ENCODE measurements around the gene PDE4D.

Gene PDE4D

DNA sequence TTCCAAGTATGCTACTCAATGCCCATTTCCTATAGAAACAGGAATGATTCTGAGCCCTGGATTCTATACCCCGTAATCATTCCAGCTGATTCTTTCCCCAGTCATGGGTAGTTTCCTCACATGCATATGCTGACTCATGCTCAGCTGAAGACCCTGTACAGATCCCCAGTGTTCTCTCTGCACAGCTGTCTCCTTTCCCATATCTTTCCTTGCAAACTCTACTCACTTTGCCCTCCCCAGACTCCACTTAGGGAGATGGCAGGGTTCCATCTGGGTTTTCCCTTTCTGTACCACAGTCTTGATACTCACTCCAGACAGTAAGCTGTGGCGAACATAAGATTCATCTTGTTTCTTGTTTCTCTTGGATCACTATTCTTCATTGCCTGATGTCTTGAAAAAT, 953.1 kb downstream of the PDE4D start:
- DNase-seq, result no peak

DNA sequence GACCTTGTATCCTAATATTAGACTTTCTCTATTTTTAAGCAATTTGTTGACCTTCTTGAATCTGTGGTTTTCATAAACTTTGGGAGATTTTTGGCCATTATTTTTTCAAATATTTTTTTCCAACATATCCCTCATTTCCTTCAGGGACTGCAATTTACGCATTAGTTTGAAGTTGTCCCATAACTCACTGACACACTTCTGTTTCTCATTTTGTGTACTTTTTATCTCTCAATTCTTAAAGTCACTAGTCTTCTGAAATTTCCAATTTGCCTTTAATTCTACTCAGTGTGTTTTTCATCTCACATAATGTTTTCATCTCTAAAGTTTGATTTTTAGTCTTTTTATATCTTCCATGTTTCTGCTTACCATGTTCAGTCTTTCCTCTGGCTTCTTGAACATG, 953.9 kb downstream of the PDE4D start:
- DNase-seq, result no peak

DNA sequence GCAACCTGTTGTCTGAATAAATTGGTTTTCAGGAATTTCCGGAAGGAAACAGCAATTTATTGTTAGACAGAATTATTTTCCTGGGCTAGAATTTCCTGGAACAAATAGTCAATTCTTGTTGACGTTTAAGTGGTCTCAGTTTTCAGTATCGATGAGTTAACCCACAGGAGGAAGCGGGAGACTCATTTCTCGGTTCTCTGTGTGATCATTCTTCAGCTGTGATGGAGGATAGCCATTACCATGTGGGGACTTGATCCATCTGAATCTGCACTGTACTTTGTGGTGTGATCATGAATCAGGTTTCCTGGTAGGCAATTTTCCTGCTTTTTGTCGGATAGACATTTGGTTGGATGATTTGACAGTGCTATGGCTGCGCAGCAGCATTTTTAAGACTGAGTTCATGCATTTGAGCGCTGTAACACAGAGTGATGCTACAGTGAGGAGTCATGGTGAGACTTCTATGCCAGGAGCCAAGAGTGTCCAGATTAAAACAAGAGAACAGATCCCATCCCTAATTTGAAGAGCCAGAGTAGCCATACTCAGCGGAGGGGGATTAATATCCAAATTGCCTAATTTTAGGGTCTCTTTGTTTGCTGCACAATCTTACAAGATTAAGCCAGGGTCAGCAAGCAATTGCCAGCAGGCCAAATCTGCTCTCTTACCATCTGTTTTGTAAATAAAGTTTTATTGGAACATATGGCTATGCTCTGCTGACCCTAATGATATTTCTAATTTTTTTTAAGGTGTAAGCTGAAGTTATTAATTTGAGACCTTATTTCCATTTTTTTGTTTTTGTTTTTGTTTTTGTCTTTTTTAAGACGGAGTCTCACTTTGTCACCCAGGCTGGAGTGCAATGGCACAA, 954.7 kb downstream of the PDE4D start:
- DNase-seq, result no peak

DNA sequence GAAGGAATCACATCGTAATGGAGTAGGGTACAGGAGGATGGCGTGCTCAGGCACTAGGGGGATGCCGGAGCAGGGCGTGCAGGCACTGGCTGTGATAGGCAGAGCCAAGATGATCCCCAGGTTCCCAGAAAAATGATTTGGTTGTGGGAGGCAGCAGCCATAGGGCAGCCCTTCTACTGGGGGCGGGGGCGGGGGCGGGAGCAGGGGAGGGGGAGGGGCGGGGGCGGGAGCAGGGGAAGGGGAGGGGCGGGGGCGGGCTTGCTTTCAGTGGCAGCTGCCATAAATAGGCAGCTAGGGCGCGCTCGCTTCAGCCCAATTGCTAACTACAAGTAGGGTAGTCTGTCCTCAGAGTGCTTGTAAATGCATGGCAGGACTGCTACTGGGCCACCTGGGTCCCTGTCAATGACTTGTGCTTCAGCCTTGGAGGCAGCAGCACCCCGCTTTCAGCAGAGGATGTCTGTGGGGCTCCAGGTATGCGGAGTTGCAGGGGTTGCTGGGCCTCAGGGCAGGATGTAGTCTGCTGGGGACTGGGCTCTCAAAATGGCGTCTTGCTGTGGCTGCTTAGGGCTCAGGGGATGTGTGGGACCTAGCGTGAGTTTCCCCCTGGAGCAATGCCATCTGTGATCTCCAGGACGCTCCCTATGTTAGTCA, 956.4 kb downstream of the PDE4D start:
- no peak for DNase-seq

DNA sequence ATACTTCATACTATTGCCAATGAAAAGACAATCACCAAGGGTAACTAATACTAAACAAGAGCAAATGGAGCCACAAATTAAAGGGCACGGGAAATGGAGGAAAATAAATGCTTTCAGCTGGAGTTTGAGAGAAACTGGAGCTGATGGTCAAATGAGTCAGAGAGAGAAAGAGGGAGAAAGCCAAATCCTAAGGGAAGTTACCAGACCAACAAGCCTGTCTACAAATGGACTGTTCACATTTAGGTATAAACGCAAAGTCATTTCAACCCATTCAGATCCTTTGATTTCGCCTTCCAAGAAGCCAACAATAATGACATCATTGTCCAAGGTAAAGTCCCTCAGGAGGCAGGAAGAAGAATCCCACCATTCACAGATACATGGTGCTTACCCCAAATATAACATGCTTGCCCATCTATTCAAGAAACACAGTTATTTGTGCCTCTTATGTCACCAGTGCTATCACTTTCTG, 958.9 kb downstream of the PDE4D start:
- DNase-seq, result no peak

DNA sequence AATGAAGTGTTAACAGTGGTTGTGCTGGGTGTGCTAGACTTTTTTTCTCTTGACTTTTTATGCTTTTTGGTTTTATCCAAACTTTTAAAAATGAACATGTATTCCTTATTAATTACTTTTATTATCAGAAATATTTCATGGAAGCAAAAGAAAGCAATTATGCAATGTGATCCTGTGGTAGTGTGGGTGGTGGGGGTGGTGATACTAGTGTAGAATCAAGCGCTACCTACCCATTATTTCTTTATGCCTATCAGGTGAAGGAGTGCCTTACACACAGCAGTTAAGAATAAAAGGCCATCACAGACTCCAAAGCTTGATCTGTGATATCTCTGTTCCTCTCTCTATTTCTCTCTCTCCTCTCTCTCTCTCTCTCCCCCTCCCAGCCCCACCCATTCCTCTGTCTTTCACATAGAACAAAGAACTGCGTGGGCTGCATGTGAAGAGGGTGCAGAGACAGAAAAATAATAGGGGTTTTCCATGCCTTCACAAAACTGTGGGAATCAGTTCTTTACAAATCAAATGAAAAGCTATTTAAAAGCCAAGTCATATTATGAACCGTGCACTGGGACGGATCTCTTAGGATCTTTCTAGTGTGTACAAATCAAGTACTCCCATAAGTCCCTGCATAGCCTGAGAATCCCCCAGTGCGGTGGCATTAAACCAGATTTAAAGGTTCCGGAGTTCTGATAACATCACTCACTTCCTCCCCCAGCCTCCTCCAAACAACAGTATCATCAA, 959.5 kb downstream of the PDE4D start:
- DNase-seq, result peak in 1 of 51 donors; percentile 58

DNA sequence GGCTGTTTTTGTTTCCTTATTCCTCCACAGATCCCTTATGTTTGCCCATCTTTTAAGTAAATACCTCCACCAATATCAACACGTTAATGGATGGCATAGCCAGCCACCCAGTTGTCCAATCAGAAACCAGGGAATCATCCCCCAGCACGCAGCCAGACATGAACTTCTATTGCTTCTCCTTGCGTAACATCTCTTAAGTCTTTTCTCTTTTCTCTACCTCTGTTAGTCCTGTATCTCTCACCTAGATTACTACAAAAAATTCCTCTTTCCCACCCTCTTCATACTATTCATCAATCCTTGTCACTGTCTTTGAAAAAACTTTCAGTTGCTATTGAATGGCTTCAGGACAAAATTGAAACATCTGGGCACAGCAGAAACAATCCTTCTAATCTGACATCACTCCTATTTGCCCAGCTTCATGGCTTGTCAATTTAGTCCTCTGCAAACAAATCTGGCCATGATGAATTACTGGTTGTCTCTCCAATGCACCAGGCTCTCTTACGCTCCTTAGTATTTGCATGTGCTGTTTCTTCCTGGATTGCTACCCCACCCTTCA, 961.4 kb downstream of the PDE4D start:
- DNase-seq, result no peak

DNA sequence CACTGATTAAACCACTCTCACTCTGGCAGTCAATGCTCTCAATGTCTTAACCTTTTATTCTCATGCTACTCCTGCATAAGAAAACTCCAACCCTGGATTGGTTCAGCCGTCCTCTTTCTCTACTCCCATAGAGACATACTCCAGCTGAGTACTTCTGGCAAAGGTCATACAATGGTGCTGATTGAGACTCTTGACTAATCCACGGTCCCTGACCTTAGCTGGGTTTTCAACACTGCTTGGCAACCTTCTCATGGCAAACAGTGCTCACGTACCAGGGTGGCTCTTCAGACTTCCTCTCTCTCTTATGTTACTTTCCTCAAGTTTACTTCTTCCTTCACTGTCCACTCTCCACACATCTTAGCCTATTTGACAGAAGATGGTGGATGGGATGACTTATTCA, 963.0 kb downstream of the PDE4D start:
- no peak for DNase-seq

DNA sequence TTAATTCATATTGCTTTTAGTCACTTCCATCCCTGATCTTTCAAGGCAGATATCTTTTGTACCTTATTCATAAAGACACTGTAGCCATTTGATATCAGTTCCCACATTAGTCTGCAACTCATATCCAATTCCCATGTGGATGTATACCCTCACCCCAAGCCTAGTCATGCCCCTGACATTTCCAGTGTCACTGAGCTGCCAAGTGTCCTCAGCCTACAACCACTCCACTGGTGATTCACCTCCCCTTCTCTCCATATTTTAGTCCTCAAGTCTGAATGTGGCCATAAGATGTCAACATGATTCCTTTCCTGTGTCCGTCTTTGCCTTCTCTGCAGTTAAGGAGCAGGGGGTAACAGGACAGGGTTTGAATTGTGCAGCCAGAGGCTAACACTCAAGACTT, 963.8 kb downstream of the PDE4D start:
- no peak for DNase-seq

DNA sequence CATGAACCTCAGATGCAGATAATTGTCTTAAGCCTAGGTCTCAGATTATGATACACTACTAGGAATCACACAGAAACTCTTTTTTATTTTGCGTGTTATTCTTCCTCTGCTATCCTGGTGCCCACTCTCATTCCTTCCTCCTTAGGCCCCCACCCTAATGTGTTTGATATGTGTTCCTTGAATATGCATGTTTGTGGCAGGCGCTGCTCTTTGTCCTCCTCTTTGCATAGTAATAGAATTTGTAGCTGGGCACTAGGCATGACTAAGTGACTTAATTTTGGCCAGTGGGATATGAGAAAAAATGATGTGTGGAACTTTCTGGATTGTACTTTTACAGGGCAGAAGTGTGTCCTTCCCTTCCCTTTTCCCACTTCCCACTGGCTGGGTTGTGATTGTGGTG, 965.6 kb downstream of the PDE4D start:
- no peak for DNase-seq

DNA sequence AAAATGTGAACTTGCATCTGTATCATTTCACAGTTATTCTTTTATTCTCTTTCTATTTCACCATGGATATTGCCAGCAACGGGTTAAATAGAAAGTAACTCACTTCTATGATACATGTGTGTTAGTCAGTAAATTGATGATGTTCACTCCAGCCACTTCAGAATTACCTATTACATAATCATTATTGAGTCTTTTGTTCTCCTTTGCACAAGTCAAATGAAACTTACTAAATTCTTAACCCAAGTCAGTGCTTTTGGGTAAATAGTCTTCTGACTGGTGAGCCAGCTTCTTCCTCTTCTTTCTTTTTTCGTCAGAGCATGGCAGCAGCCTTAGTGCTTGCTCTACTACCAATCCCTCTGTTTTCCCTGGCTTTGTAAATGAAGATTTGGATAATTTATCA, 966.3 kb downstream of the PDE4D start:
- no peak for DNase-seq

DNA sequence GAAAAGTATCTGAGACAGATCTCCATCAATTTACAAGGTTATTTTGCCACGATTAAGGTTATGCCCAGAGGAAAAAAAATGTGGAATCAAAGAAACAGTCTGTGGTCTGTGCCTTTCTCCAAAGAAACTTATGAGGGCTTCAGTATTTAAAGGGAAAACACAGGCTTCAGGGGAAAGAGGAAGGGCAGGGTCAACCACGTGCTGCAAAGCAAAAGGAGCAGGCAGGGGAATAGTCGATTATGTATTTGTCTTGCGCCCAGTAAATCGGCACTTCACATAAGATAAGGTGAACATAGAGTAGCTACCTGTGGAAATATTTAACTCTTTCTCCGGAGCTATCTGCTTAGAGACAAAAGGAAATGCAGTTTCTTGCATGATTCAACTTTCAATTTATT, 967.0 kb downstream of the PDE4D start:
- DNase-seq, result no peak

DNA sequence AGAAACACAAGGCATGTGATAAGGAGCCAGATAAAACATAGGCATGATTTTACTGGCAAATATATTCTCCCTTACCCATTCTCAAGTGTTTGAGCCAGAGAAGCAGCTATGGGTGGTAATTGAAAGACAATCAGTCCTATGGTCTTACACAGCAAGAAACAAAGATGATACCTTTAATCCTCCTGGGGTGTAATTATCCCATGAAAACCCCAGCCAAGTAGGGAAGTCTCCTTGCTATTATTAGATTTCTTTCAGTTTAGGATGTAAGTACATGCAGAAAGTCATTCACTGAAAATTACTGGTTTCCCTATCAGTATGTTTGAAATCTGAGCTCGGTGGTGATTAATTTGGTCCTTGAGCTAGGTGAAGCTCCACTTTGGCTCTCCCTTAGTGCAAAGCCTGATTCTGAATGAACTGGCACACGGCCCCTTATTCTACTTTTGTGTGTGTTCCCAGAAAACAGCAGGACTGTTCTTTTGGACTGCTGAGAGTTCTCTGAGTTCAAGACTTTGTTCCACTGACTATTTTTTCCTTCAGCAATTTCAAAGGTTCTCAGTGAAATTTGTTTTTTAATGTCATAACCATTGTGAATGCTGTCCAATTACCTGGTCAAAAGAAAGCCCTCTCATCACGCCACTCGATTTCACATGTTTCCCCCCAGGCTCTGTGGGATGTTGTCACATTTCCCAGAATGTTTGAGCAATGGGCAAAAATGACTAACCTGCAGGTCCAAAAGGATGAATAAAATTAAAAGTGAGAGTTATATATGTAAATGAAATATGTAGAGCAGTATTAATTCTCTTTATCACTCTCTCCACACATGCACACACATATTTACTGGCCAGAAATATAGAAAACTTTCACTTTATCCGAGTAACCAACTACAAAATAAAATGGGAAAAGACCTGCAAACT, 967.6 kb downstream of the PDE4D start:
- peak in 15 of 51 donors; percentile 11 to 68 (median 39) for DNase-seq

DNA sequence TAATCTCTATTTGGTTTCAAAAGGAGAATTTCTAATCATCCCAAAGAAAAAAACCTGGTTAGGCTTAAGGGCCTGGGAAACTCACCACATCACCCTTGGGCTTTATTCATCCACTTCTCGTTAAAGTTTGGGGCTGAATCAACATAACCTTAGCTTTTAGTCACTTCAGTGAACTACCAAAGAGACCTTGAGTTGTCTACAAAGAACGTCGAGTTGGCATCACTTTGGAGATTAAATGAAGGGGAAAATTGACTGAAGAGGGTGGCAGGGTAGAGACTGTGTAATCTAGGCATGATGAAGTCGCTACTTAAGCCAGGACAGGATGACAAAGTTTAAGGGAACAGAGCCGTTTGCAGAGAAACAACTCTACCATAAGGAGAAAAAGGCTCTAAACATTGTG, 969.2 kb downstream of the PDE4D start:
- DNase-seq, result peak in 1 of 51 donors; percentile 37

DNA sequence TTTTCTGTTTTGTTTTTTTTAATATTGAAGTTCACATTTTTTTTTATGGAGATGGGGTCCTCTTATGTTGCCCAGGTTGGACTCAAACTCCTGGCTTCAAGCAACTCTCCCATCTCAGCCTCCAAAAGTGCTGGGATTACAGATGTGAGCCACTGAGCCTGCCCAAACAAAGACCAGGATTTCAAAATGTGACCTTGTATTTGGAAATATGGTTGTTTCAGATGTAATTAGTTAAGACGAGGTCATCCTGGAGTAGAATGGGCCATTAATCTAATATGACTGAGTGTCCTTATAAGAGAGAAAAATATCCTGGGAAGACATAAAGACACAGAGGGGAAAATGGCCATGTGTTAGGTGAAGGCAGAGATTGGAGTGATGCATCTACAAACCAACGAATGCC, 970.2 kb downstream of the PDE4D start:
- no peak for DNase-seq

DNA sequence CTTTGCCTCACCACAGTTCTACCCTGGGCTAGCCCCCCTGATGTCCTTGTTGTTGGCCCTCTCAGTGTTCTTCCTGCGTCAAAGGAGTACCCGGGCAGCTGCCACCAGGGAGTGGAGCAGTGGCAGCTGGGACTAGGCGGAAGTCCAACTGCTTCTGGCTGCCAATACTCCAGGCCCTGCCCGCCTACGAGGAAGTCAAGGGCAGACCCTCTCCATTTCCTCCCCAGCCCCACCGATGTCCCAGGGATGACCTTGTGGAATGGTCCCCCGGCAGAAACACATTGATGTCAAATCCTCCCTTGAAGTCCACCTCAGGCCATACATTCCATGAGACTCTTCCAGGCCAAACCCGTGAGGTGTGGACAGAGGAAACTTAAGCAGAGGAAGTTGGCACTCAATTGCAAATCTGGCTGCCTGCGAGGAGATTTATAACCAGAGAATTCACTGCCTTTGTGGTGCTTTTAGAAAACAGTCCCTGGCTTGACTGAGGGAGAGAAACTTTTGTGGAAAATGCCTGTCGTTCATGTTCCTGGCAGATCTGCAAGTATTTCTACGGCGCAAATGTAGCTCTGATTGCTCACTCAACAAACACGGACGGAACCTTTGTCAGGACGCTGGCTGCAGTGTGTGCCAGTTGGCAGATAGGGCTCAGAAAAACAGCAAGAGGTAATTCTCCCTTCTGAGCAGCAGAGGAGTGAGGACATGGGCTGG, 970.9 kb downstream of the PDE4D start:
- peak in 49 of 51 donors; percentile 10 to 90 (median 61) for DNase-seq

DNA sequence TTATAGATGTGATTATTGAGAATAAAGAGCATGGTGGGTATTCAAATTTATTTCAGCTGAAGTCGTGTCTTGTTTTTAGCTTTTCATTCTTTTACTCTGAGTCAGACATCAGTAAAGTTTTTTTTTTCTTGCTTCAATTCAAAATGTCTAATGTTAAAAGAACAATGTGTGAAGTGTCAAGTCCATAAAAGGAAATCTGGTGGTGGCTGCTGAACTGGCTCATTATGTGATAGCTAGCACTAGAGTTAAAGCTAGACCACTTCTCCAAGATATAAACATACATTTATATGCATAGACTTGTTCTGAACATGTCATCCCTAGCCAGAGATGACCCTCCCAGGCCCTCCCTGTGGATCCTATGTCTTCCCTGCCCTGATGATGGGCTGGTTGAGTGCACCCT, 972.4 kb downstream of the PDE4D start:
- DNase-seq, result no peak

DNA sequence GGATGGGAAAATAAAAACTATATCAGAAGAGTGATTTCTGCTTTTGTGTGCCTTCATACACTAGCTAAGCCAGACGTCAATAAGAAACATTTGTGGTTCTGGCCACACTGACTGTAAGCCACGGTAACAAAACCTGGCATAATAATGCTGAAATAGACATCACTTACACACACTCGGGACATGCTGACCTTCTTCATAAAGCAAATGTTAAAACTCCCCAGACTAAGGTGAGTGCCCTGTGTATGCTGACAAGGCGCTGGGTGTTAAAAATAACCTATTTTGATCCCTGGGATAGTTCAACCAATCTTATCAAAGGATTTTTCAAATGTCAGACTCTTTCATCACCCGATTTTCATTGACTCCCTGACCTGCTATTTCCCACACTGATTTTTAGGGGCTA, 973.7 kb downstream of the PDE4D start:
- DNase-seq, result no peak

Measured in hypothalamus (tissue), 51 donors.